ENCODE results near the gene STIM1.
A peak's percentile ranks its signal among the peaks of the same experiment; 100 is the strongest.

Gene STIM1

DNA sequence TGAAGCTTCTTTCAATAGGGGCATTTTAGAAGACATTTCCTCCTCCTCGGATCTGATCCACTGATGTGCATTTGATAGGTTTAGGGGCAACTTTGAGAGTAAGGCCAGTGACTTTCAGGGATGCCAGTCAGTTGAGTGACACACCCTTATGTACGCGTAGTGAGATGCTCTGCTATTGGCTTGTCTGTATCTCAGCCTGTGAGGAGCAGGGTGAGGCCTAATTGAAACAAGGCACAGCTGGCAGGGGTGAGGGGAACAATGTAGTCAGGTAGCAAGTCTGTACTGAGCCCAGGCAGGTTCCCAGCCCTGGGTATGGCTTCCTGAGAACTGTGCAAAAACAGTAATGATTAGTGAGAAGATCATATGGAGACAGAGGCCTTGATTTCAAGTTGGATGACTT, 61.5 kb downstream of the STIM1 start:
- DNase-seq (ENCODE audit: low spot score): no peak

DNA sequence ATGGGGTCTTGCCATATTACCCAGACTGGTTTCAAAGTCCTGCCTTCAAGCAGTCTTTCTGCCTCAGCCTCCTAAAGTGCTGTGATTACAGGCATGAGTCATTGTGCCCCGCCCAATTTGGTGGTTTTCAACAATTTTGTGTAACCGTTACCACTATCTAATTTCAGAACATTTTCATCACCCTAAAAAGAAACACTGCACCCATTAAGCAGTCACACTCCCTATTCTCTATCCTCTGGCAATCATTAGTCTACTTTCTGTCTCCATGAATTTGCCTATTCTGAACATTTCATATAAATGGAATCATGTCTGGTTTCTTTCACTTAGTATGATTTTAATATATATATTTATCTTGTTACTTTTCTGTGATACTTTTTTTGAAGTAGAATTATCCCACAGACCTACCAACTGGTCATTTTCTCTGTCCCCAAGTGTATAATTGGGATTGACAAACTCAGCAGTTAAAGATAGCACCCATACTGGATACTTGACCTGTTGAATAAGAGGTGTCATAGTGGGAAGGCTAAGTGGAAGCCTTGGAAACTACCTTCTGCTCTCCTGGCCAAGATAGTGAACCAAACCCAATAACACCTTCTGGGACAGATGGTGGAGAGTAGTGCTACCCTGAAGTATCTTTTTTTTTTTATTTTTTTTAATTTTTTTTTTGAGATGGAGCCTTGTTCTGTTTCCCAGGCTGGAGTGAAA, 64.8 kb downstream of the STIM1 start:
- no peak for DNase-seq (ENCODE audit: low spot score)

DNA sequence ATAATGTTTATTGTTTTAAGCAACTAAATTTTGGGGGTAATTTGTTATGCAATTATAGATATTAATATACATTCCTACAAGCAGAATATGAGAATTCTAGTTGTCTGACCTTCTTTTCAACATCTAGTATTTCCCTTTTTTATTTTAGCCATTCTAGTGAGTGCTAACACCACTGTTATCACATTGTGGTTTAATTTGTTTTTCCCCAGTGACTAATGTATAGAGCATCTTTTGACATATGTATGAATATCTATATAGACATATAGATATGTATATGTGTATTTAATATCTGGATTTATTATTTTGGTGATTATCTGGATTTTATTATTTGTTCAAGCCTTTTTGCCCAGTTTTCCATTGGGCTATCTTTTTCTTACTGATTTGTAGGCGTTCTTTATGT, 66.6 kb downstream of the STIM1 start:
- DNase-seq (ENCODE audit: low spot score): no peak

DNA sequence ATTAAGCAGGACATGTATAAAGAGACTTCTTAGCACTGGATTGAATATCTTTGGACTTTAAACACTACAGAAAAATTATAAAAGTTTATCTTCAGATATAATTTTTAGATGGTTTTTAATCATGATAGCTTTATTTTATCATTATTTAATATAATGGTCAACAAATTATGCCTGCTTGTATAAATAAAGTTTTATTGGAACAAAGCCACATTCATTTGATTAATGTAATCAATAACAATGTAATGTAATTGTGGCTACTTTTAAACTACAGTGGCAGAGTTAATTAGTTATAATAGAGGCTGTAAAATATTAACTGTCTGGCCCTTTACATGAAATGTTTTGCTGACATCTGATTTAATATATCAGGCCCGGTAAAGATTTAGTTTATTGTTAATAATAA, 70.0 kb downstream of the STIM1 start:
- no peak for DNase-seq (ENCODE audit: low spot score)

DNA sequence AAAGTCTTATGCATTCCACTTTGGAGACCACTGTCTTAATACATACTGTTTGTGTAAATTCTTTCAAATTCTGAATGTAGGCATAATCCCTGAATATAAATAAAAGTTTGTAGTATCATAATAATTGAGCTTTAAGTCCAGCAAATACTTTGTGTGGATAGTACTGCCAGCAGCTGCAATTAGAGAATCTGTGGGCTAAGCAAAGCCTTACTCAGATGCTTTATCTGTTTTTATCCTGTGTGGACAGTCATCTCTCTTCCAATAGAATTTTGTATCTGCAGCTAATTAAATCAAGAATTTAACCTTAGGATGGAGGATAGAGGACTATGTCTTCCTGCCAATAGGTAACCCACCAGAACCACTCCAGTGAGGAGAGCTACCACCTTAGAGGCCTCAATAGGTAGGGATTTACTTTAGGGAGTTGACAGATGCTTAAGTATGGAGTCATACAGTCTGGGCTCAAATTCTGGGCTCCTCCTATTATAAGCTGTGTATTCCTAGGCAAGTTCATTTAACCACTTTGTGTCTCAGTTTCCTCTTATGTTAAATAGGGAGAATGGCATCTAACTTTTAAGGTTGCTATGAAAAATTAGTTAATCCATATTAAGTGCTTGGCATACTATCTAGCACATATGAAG, 71.1 kb downstream of the STIM1 start:
- no peak for DNase-seq (ENCODE audit: low spot score)

DNA sequence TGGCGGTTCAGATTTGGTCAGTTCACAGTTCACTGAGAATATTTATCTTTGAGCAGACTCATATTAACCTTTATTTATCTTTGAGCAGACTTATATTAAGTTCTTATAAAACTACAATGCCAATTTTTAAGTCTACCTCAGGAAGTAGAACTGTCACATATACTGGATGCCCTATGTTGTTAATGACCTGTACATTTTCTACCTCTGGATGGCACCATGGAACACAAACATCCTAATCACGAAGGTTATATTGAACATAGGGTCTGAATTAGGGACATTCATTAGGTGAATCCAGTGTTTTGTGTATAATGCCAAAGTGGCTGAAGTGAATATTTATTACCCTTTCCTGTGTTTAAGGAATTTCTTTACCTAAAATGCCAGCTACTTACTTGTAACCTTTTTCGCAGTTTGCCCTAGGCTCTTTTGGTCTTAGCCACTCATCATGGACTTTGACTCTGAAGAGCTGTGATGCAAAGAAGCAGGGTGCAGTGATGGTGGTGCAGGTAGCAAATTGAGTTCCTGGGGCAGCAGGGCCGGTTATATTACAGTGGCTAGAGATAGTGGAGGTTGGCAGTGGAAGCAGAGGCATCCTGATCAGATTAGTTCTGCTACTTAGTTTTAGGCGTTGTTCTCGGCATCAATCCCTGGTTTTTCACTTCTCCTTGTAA, 71.8 kb downstream of the STIM1 start:
- no peak for DNase-seq (ENCODE audit: low spot score)

DNA sequence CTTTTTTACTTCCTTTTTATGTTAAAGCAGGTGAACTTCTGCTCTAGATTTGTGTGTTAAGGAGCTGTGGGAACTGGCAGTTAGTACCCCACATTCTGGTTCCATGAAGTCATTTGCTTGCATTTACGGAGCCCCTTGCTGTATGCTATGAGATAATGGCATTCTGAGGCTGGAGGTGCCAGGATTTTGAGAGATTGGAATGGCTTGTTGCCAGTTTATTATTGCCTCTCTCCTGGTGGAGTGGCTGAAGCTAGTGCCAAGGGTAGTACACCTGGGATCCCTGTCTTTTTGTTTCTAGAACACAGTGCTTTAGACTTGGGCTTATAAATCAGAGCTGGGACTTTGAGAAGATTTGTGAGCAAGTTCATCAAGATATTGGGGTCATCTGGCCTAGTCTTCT, 73.8 kb downstream of the STIM1 start:
- DNase-seq (ENCODE audit: low spot score): no peak

DNA sequence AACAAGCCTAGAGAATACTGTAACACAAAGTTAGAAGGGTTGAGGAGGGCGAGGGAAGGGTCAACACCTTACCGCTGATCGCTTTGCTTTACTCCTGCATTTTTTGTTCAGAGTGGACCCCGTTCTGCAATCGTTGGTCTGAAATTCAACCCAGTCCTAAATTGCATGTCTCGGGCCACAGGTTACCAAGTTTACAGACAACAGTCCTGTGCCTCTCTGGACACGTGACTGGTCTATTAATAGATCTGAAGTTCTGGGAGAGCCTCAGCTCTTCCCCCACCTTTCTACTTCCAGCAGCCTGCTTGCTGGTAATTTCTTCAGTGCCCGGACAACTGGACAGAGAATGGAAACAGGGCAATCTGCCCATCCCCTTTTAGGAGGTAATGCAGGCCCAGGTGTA, 74.2 kb downstream of the STIM1 start:
- no peak for DNase-seq (ENCODE audit: low spot score)

DNA sequence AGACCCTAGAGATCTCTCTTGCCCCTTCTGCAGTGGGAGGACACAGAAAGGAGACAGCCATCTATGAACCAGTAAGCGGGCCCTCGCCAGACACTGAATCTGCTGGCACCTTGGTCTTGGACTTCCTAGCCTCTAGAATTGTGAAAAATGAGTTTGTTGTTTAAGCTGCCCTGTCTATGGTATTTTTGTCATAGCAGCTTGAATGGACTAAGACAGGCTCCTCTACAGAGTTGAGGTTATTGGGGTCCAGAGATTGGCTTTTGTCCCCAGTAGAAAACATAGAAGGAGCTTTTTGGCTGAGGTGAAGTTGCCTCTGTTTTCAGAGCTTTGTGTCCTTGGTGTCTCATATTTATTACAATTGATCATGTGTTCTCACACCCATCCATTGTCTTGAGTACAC, 77.2 kb downstream of the STIM1 start:
- DNase-seq (ENCODE audit: low spot score): no peak

DNA sequence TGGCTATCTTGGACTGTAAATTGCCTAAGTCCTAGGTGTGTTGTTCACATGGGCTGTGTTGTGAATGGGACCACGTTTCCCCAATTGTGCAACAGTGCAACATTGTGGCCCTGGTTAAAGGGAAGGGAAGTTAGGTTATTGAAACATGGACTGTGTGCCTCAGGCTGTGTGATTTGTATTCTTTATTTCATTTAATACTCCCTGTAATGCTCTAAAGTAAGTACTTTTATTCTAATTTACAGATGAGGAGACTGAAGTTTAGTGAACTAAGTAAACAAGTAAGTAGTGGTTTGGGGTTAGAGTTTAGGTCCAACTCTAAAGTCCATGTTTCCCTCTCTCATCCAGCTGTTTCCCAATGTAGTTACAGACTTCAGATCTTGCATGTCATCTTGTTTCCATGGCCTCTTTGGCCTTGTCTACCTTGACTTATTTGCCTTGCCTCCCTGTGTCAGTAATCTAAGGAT, 77.7 kb downstream of the STIM1 start:
- DNase-seq (ENCODE audit: low spot score): no peak

DNA sequence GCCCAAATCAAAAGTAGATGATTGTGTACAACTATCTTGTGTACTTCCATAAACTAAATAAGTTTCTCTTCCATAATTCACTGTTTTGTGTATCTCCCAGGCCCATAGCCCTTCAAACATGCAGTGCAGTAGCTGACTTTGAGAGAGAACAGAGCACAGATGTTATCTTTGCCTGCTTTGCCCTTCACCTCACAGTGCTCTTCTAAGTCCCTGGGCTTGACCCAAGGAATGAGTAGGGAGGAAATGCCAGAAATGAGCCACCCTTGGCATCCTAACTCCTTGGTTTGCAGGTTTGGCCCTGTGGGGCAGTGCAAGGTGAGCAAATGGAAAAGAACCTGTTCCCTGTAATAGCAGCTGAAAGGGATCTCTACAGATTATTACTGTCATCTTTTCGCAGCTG, 79.2 kb downstream of the STIM1 start:
- peak; percentile 14 for DNase-seq (ENCODE audit: low spot score)

DNA sequence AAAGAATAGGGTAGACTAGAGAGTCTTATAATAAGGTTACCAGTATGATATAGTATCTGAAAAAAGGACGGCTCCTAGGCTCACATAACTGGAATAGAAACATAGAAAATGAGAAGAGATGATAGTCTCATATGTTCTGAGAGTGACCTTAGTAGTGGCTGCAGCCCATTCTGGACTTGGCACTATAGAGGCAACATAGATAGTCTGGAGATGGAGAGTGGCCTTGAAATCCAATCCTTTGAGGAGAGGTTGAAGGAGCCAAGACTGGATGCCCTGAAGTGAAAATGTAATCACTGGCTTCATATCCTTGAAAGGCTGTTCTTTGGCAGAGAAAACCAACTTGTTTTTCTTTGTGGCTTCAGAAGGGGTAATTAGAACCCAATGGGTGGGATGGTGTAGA, 81.1 kb downstream of the STIM1 start:
- no peak for DNase-seq (ENCODE audit: low spot score)

DNA sequence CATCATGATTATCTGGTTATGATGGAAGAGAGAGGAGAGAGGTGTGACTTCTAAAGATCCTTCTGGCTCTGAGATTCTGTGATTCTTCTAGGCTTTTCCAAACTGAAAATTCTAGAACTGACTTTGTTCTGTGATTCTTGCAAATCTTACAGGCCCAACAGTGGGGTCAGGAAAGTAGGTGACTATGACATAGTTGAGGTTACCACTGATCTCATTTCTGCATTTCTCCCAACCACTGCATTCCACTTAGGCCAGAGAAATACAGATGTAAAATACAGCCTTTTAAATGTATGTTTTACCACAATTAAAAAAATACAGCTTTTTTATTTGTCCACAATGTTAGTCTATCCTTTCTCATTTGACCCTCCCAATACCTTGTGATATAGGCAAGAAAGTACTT, 83.7 kb downstream of the STIM1 start:
- DNase-seq (ENCODE audit: low spot score): no peak

DNA sequence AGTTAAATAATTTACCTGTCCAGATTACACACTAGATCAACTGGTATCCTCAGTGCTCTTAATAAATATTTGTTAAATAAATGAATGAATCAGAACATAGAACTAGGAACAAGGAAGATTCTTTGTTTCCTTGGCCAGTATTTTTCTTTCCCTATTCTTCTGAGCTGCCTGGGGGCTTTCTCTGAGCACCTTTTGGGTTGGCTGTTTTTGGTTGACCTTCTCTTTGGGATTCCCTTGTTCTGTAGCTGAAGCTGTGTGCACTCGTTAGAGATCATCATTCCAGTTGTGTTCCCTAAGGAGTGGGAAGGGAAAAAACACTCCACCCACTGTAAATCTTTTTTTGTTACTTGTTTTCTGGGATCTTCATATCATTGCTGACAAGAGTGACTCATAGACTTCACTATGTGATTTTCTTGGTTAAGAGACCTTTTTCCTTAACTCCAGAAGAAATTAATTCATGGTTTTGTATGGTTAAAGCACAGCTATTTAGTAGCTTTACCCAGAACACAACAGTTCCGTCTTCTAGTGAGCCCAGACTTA, 84.3 kb downstream of the STIM1 start:
- DNase-seq (ENCODE audit: low spot score): no peak

DNA sequence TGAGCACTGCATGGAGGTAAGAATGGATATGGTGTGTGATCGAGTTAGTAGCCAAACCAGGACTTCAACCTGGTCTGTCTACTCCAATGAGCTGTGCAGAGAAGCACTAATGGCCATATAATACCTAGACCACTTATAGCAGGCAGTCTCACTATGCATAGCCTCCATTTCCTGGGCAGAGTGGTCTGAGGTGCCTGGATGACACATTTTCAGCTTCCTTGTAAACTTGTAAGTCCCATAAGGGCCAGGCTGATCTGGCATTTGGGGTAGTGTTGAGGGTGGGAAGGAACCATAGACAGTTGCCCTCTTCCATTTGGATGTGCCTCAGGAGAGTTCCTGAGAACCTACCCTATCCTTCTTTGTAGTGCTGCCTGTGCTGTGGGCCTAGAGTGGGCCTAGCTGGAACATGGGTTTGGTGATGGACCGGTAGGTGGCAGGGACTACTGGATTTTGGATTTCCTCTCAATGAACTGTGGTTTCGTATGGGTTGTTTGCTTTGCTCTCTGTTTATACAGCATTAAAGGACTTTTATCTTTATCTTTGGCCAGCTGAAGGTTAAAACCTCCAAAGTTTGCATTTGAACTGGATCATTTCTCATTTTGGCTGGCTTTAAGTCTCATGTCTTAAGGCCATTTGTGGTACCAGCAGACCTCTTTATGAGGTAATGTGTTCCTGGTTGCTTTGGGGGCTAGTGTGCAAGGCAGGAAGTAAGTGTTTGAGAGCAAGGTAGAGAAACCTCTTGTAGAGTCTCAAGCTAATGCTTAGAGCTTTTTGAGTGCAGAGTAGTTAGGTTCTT, 86.9 kb downstream of the STIM1 start:
- DNase-seq (ENCODE audit: low spot score): no peak

DNA sequence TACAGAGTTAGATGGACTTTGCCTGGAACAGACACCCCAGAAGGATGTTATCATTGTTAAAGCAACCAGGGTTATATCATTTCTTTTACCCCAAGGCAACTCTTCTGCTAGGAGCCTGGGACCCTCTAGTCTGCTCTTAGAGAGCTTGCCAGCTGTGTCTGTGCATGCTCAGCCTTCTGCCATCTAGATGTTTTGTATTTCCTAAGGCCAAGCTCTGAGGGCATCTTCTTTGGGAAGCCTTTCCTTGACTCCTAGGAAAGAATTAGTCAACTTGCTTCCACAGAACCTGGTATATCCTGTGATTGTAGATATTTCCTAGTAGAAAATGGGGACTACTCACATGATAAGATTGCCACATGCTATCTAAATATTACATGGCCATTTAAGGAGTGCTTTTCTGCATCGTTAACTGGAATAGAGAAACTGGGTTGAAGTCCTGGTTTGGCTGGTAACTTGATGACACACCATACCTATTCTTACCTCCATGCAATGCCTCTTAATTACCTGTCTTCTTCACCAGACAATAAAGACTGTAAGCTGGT, 87.6 kb downstream of the STIM1 start:
- no peak for DNase-seq (ENCODE audit: low spot score)

DNA sequence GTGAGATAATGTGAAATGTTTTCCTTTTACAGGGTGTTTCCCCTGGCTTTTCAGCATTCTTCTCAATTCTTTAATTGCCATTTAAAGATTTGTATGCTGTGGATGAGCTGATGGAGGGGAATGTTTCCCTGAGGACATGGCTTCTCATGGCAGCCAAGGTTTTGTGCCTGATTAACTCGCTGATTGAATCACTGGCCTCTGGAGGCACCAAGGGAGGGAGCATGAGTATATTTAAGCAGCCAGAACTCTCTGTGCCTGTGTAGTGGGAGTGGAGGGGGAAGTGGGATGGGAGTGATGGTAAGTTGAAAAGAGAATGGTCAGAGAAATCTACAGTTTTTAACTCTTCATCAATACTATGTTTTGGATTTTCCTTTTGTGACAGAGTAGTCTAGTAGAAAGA, 88.7 kb downstream of the STIM1 start:
- DNase-seq (ENCODE audit: low spot score): no peak

DNA sequence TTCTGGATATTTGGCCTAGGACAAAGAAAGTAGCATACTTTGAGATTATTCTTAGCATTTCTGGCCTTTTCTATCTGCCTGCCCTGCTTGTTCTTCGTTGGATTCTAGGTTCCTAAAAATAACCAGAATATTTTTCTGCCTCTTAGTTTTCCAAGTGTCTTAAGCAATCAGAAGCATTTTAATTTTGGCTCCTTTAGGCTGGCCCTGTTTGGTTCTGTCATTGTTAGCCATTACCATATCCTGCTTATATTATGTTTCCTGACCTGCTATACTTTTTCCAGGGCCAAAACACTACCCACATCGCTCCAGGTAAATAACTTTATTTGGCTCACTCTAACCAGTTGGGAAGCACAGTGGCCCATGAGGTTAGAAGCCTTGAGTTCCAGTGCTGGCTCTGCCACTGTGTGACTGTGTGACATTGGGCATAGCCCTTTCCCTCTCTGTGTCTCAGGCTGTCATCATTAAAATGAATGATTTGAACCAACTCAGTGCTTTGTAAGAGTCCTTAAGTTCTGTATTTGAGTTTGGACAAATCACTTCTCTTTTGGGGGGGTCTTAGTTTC, 91.1 kb downstream of the STIM1 start:
- DNase-seq (ENCODE audit: low spot score): no peak

DNA sequence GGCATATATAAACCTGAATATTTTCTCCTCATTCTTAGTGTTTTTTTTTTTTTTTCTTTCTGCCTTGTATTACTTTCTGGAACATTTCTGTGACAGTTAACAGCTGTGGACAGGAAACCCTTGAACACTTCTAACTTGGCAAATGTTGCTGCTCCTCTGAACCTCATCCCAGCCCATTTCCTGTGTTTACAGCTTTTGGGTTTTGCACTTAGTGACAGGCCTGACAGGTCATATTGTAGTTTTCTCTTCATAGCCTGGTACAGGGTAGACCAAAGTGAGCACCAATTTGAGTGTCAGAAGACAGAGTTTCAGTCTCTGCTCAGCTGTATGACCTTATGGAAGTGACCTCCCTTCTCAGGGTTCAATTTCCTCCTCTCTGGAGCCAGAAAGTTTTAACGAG, 91.6 kb downstream of the STIM1 start:
- peak; percentile 19 for DNase-seq (ENCODE audit: low spot score)

DNA sequence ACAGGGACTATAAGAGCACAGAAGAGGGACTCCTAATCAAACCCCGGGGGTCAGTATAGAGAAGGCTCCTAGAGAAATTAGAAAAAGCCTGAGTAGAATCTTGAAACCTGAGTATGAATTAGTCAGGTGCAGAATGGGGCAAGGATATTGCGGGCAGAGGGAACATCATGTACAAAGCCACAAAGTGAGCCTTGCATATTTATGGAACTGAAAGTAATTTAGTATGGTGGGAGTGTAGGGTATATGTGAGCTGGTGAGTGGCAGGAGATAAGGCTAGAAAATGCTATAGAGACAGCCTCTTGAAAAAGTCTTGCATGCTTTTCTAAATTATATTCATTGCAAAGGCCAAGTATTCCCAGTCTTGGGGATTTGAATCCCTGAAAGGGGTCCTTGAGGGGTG, 93.7 kb downstream of the STIM1 start:
- no peak for DNase-seq (ENCODE audit: low spot score)

DNA sequence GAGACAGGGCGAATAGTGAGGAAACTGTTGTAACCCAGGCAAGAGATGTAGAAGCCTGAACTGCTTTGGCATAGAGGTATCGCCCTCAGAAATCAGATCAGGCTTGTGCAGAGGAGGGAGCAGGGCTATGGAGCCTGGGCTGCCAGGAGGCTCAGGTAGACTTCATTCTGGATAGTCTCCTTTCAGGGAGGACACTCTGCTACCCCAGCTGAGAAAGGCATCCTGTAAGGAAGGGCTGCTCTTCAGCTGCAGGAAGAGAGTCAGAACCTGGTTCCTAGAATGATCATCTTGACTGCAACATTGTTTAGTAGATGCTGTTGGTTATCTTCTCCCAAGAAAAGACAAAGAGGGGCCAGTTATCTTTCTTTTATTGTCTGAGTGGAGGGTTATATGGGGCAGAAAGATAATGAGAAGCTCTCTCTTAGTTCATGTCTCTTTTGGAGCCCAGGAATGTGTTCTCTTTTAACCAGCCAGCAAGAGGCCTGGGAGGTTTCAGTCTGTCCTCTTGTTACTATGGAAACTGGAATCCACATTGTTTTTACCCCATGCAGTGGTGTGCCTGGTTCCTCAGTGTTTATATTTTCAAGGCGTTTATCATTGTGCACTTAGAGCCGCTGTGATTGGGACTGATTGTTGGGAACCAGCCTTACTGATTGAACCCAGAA, 95.7 kb downstream of the STIM1 start:
- no peak for DNase-seq (ENCODE audit: low spot score)
